Astrocyte (in vitro differentiated cells and primary cell): Measurements from ENCODE around the gene MPZL1. TPM values are rescaled to one million over a fixed set of nuclear protein-coding genes. Genes with fewer than 3 reads are reported as not detected.
A peak's percentile ranks its signal among the peaks of the same experiment; 100 is the strongest.
"Not testable (repeated sequence)": the region's sequence is repeated elsewhere in the genome, so short reads cannot be mapped to it uniquely, and the experiment has no call there.

Experiments used
- DNase-seq: peaks from one replicate; pipeline ENCODE4 v3.0.0-alpha.2; 2010; ENCODE audit warnings: low read depth
- FAIRE-seq: peaks from 2 replicates; lab custom pipeline; 2011; peaks lifted over from hg19 to GRCh38; lab: Jason Lieb, UNC
- H2AFZ ChIP-seq: 2 replicates; pipeline ENCODE4 v1.6.0; 2012; ENCODE audit warnings: low read depth, low read length, inconsistent platforms
- H3K27ac ChIP-seq: 2 replicates; pipeline ENCODE4 v1.5.1; 2011; ENCODE audit warnings: low read depth, low read length, inconsistent platforms
- H3K27me3 ChIP-seq: 2 replicates; pipeline ENCODE4 v1.6.0; 2011; ENCODE audit warnings: low read length, inconsistent platforms; ENCODE audit not compliant: insufficient read depth
- H3K36me3 ChIP-seq: 2 replicates; pipeline ENCODE4 v1.5.1; 2011; ENCODE audit warnings: low read length, inconsistent platforms; ENCODE audit not compliant: insufficient read depth
- H3K4me1 ChIP-seq: 2 replicates; pipeline ENCODE4 v1.5.1; 2011; ENCODE audit warnings: low read length, inconsistent platforms; ENCODE audit not compliant: insufficient read depth
- H3K4me2 ChIP-seq: 2 replicates; pipeline ENCODE4 v1.6.0; 2012; ENCODE audit warnings: low read length, inconsistent platforms
- H3K4me3 ChIP-seq: 2 replicates; pipeline ENCODE4 v1.5.1; 2011; ENCODE audit warnings: low read depth, mild to moderate bottlenecking, low read length, inconsistent platforms; ENCODE audit not compliant: insufficient read depth
- H3K79me2 ChIP-seq: 2 replicates; pipeline ENCODE4 v1.6.0; 2012; ENCODE audit warnings: mild to moderate bottlenecking, low read length, inconsistent platforms; ENCODE audit not compliant: insufficient read depth
- H3K9ac ChIP-seq: 2 replicates; pipeline ENCODE4 v1.6.0; 2012; ENCODE audit warnings: mild to moderate bottlenecking, low read length, inconsistent platforms
- H3K9me3 ChIP-seq: 2 replicates; pipeline ENCODE4 v1.5.1; 2012; ENCODE audit warnings: low read depth, mild to moderate bottlenecking, low read length, inconsistent platforms; ENCODE audit not compliant: insufficient read depth
- H4K20me1 ChIP-seq: 2 replicates; pipeline ENCODE4 v1.6.0; 2012; ENCODE audit warnings: low read length, inconsistent platforms; ENCODE audit not compliant: insufficient read depth
- H3K27ac Mint-ChIP-seq: one replicate; pipeline ENCODE4 v1.8.0; 2021; ENCODE audit warnings: mild to moderate bottlenecking, mixed read lengths; ENCODE audit not compliant: unreplicated experiment
- H3K27me3 Mint-ChIP-seq: one replicate; pipeline ENCODE4 v1.8.0; 2021; ENCODE audit warnings: low read depth, mixed read lengths; ENCODE audit not compliant: unreplicated experiment
- H3K36me3 Mint-ChIP-seq: one replicate; pipeline ENCODE4 v1.8.0; 2021; ENCODE audit warnings: low read depth, mixed read lengths; ENCODE audit not compliant: unreplicated experiment
- H3K4me1 Mint-ChIP-seq: one replicate; pipeline ENCODE4 v1.8.0; 2021; ENCODE audit warnings: low read depth, mixed read lengths; ENCODE audit not compliant: unreplicated experiment
- H3K4me3 Mint-ChIP-seq: one replicate; pipeline ENCODE4 v1.8.0; 2021; ENCODE audit warnings: mild to moderate bottlenecking, moderate library complexity, mixed read lengths; ENCODE audit not compliant: unreplicated experiment
- H3K9me3 Mint-ChIP-seq: one replicate; pipeline ENCODE4 v1.8.0; 2021; ENCODE audit warnings: mild to moderate bottlenecking, mixed read lengths; ENCODE audit not compliant: unreplicated experiment
- CTCF ChIP-seq: IDR thresholded peaks from 2 replicates; pipeline ENCODE4 v1.5.1; 2011; ENCODE audit warnings: low read depth, mild to moderate bottlenecking, inconsistent platforms, low read length, moderate library complexity; ENCODE audit not compliant: insufficient read depth
- EZH2 ChIP-seq: IDR thresholded peaks from 2 replicates; pipeline ENCODE4 v1.6.1; 2012; ENCODE audit warnings: mild to moderate bottlenecking, low read length, inconsistent platforms; ENCODE audit not compliant: insufficient read depth
- total RNA-seq: library from RNA; stranded (reverse); gene quantifications from 2 replicates; pipeline ENCODE4 v1.2.1, GENCODE V29; 2021

The MPZL1 gene
- total RNA-seq, 1 donor from 2014 or later = 240 TPM

- no peak for FAIRE-seq
- Histone ChIP-seq H3K79me2 (peaks cover 92% of the 10 kb centered on the region), H3K36me3 (no peaks in the 10 kb centered on the region), H3K4me3 (no peak overlapping the region), H3K9me3 (no peaks in the 10 kb centered on the region), H3K9ac (no peak overlapping the region), H3K27ac (no peak overlapping the region), H4K20me1 (peaks cover 89% of the 10 kb centered on the region), H2AFZ (no peak overlapping the region), H3K4me2 (no peak overlapping the region), H3K27me3 (no peaks in the 10 kb centered on the region), H3K4me1 (no peaks in the 10 kb centered on the region)
- H3K27me3 Mint-ChIP-seq = no peaks in the 10 kb centered on the region
- H3K9me3 Mint-ChIP-seq = peaks cover 4% of the 10 kb centered on the region
- H3K4me1 Mint-ChIP-seq = peaks cover 31% of the 10 kb centered on the region
- no peak overlapping the region for H3K4me3 Mint-ChIP-seq
- H3K36me3 Mint-ChIP-seq = peaks cover 20% of the 10 kb centered on the region
- peak overlapping the region; percentile 22 for H3K27ac Mint-ChIP-seq
- DNase-seq = no peak
- TF ChIP-seq EZH2 (no peak), CTCF (no peak)
Measured at GRCh38 chr1:167739752-167740151, 18.0 kb downstream of the MPZL1 start.

GRCh38 chr1:167741103-167741502 lies 19.3 kb downstream of the MPZL1 start:
- not testable (repeated sequence) for H3K27me3 ChIP-seq, H3K36me3 ChIP-seq, H3K4me3 Mint-ChIP-seq, H3K9me3 ChIP-seq, H3K4me1 ChIP-seq, H3K27me3 Mint-ChIP-seq, H3K4me3 ChIP-seq, H3K27ac ChIP-seq, FAIRE-seq, DNase-seq, H3K9me3 Mint-ChIP-seq, H3K9ac ChIP-seq, H3K27ac Mint-ChIP-seq, H2AFZ ChIP-seq, H3K4me2 ChIP-seq
- Mint-ChIP-seq H3K4me1 (peaks cover 39% of the 10 kb centered on the region), H3K36me3 (peaks cover 20% of the 10 kb centered on the region)
- Histone ChIP-seq H3K79me2 (peaks cover 92% of the 10 kb centered on the region), H4K20me1 (peaks cover 89% of the 10 kb centered on the region)

GRCh38 chr1:167742392-167743057 lies 20.7 kb downstream of the MPZL1 start:
- H3K4me2 ChIP-seq, FAIRE-seq, H3K9ac ChIP-seq, H3K9me3 Mint-ChIP-seq, DNase-seq, H3K4me1 ChIP-seq, H3K4me3 Mint-ChIP-seq, H3K4me3 ChIP-seq, H3K9me3 ChIP-seq, H2AFZ ChIP-seq, H3K27me3 Mint-ChIP-seq, H3K36me3 ChIP-seq, H3K27ac Mint-ChIP-seq, H3K27me3 ChIP-seq, H3K27ac ChIP-seq: not testable (repeated sequence)
- Histone ChIP-seq H3K79me2 (peaks cover 92% of the 10 kb centered on the region), H4K20me1 (peaks cover 87% of the 10 kb centered on the region)
- H3K4me1 Mint-ChIP-seq = peaks cover 46% of the 10 kb centered on the region
- peaks cover 20% of the 10 kb centered on the region for H3K36me3 Mint-ChIP-seq
